K562 (cell line): Measurements from ENCODE around the gene TMEM131L. TPM values are rescaled to one million over a fixed set of nuclear protein-coding genes. Genes with fewer than 3 reads are reported as not detected.

ENCODE experiments used
- CREB5 ChIP-seq: fragments of 250-450 bp; sonication (Bioruptor Pico); IDR thresholded peaks from 2 replicates; pipeline ENCODE4 v1.5.0; 2020; ENCODE audit warnings: mild to moderate bottlenecking
- CSDE1 ChIP-seq, 2 experiments: fragments of 450-650 bp; IDR thresholded peaks; 2 replicates each; pipeline ENCODE4 v1.6.1; 2016; ENCODE audit warnings: mild to moderate bottlenecking in 1 of 2
- ELF2 ChIP-seq: fragments of 250-450 bp; sonication (Bioruptor Pico); IDR thresholded peaks from 2 replicates; pipeline ENCODE4 v1.5.0; 2021; ENCODE audit warnings: mild to moderate bottlenecking
- HDAC1 ChIP-seq, 2 experiments: fragments of 450-650 bp; IDR thresholded peaks; 2 replicates each; pipeline ENCODE4 v1.6.1; 2016 to 2017; ENCODE audit warnings: inconsistent platforms in 1 of 2, mild to moderate bottlenecking in 1 of 2, moderate library complexity in 1 of 2
- HDAC2 ChIP-seq: fragments of 450-650 bp; IDR thresholded peaks from 2 replicates; pipeline ENCODE4 v1.6.1; 2016; ENCODE audit warnings: mild to moderate bottlenecking
- ILK ChIP-seq: fragments of 450-650 bp; IDR thresholded peaks from 2 replicates; pipeline ENCODE4 v1.6.1; 2016; ENCODE audit warnings: missing genetic modification characterization, low read depth, mild to moderate bottlenecking, missing compliant biosample characterization, moderate library complexity, borderline replicate concordance
- IRF9 ChIP-seq: fragments of 450-650 bp; IDR thresholded peaks from 2 replicates; pipeline ENCODE4 v1.6.1; 2016; ENCODE audit warnings: missing biosample characterization, missing genetic modification characterization
- KAT8 ChIP-seq: fragments of 450-650 bp; IDR thresholded peaks from 2 replicates; pipeline ENCODE4 v1.6.1; 2016; ENCODE audit warnings: low read depth, mild to moderate bottlenecking
- KDM1A ChIP-seq, 2 experiments: fragments of 450-650 bp; IDR thresholded peaks; 2 replicates each; pipeline ENCODE4 v1.6.1; 2016; ENCODE audit warnings: mild to moderate bottlenecking in 2 of 2
- LCOR ChIP-seq: sonication (generic); formaldehyde crosslinking; IDR thresholded peaks from 2 replicates; pipeline ENCODE4 v1.8.0; 2022; ENCODE audit warnings: mild to moderate bottlenecking, missing genetic modification reagents
- PML ChIP-seq: IDR thresholded peaks from 2 replicates; pipeline ENCODE4 v1.6.1; 2012; ENCODE audit warnings: low read length, inconsistent platforms
- RBM17 ChIP-seq: fragments of 200-400 bp; formaldehyde crosslinking; IDR thresholded peaks from 2 replicates; pipeline ENCODE4 v1.6.1; 2017; ENCODE audit warnings: low read depth, mild to moderate bottlenecking, low read length, borderline replicate concordance
- RNF2 ChIP-seq: sonication (generic); IDR thresholded peaks from 2 replicates; pipeline ENCODE4 v1.6.1; 2016
- SLC30A9 ChIP-seq: fragments of 250-450 bp; sonication (Bioruptor Pico); IDR thresholded peaks from 2 replicates; pipeline ENCODE4 v1.8.0; 2022; ENCODE audit warnings: mild to moderate bottlenecking, moderate library complexity
- TFAP4 ChIP-seq: sonication (generic); formaldehyde crosslinking; IDR thresholded peaks from 2 replicates; pipeline ENCODE4 v1.8.0; 2022; ENCODE audit warnings: missing genetic modification reagents, mild to moderate bottlenecking, moderate library complexity, borderline replicate concordance
- ZNF24 ChIP-seq: fragments of 450-650 bp; IDR thresholded peaks from 2 replicates; pipeline ENCODE4 v1.6.1; 2016
- ZNF77 ChIP-seq: fragments of 250-450 bp; sonication (Bioruptor Pico); IDR thresholded peaks from 2 replicates; pipeline ENCODE4 v1.5.0; 2020
- ZNF830 ChIP-seq: fragments of 250-450 bp; sonication (Bioruptor Pico); IDR thresholded peaks from 2 replicates; pipeline ENCODE4 v1.5.0; 2021; ENCODE audit warnings: mild to moderate bottlenecking
- polyA plus RNA-seq, 8 experiments: library from polyadenylated mRNA; depleted of rRNA in 4 of 8; stranded (reverse) in 5 of 8; unstranded in 3 of 8; fragments of >200 nt; fragmentation: Nextera tagmentation in 2 of 8; fragmentation: Illumina TruSeq in 1 of 8; extraction: Ambion mirVana in 2 of 8; extraction: Trizol in 1 of 8; gene quantifications; 2 replicates each; pipeline versions ENCODE4 v1.2.1 to v1.2.3, GENCODE V29; 2011 to 2014; ENCODE audit warnings: inconsistent platforms in 1 of 8, missing spikeins in 1 of 8
- total RNA-seq, 7 experiments: library from RNA; depleted of rRNA in 6 of 7; stranded (reverse); fragments of >200 nt in 6 of 7; fragmentation: Illumina TruSeq in 2 of 7; extraction: Trizol in 2 of 7; gene quantifications; 2 replicates each; pipeline versions ENCODE4 v1.2.1 to v1.2.3, GENCODE V29; 2011 to 2021; ENCODE audit warnings: low replicate concordance in 1 of 7
- TF ChIP-seq, protein P1 (sequence below), 2 experiments: fragments of 250-450 bp in 1 of 2; fragments of 450-650 bp in 1 of 2; sonication (Bioruptor Pico) in 1 of 2; IDR thresholded peaks; 2 replicates each; pipeline versions ENCODE4 v1.6.1 to v1.8.0; 2016 to 2021; ENCODE audit warnings: mild to moderate bottlenecking in 2 of 2, moderate library complexity in 2 of 2, missing compliant biosample characterization in 1 of 2, missing genetic modification characterization in 1 of 2
- TF ChIP-seq, protein P2 (sequence below): fragments of 450-650 bp; IDR thresholded peaks from 2 replicates; pipeline ENCODE4 v1.6.1; 2016; ENCODE audit warnings: low read depth, mild to moderate bottlenecking, moderate library complexity

Gene TMEM131L
- total and polyA plus RNA-seq, 9 of the 15 experiments (the other 6 are each of a cell fraction or from before 2014, with no cell fraction given) = 1.2 to 20.8 (median 12.9) TPM

- TF ChIP-seq, protein P1, sequence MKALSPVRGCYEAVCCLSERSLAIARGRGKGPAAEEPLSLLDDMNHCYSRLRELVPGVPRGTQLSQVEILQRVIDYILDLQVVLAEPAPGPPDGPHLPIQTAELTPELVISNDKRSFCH (CRISPR knock-in tag; IDR thresholded peaks at IDR 0.05) = no peak
- TF ChIP-seq, protein P1 (tag; IDR thresholded peaks at IDR 0.05) = no peak
- TF ChIP-seq ILK (tag) = no peak
- TF ChIP-seq ELF2 (CRISPR knock-in tag) = no peak
- peak in 1 of 2 experiments; percentile 49; a peak in 1 of 4 replicates for TF ChIP-seq HDAC1 (IDR thresholded peaks at IDR 0.05)
- no peak for TF ChIP-seq HDAC2
- no peak for TF ChIP-seq ZNF77 (CRISPR knock-in tag)
- no peak for TF ChIP-seq KAT8
- peak; percentile 28; the same call in 1 of the 2 replicates for TF ChIP-seq RNF2
- 0 out of 2 replicates have a peak, but pooled peaks have one; percentile 36 for TF ChIP-seq LCOR
- TF ChIP-seq PML = no peak
- no peak for TF ChIP-seq SLC30A9 (CRISPR knock-in tag)
- no peak for TF ChIP-seq CREB5 (CRISPR knock-in tag)
- no peak for TF ChIP-seq KDM1A (IDR thresholded peaks at IDR 0.05)
- TF ChIP-seq RBM17 = no peak
- TF ChIP-seq, protein P2, sequence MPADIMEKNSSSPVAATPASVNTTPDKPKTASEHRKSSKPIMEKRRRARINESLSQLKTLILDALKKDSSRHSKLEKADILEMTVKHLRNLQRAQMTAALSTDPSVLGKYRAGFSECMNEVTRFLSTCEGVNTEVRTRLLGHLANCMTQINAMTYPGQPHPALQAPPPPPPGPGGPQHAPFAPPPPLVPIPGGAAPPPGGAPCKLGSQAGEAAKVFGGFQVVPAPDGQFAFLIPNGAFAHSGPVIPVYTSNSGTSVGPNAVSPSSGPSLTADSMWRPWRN = no peak
- no peak for TF ChIP-seq IRF9 (tag)
- TF ChIP-seq CSDE1 (IDR thresholded peaks at IDR 0.05) = no peak
- TF ChIP-seq ZNF24 = no peak
- no peak for TF ChIP-seq TFAP4 (CRISPR knock-in tag)
- TF ChIP-seq ZNF830 (CRISPR knock-in tag) = no peak
Observed at GRCh38 chr4:153518637-153519389, 52.7 kb downstream of the TMEM131L start (continued).
